Spinal cord (tissue), 10 donors: ENCODE data around the gene PEX5L. TPM values are rescaled to one million over a fixed set of nuclear protein-coding genes. Genes with fewer than 3 reads are reported as not detected.

Experiments used
- DNase-seq, 6 donors: peaks; one replicate each; pipeline versions ENCODE4 v3.0.0 to v3.0.0-alpha.2; 2013 to 2015; ENCODE audit warnings: low spot score in 6 of 6, low read depth in 4 of 6
- H3K27ac ChIP-seq: one replicate; pipeline ENCODE4 v1.5.1; 2013; ENCODE audit warnings: low read depth, low read length, control low read depth
- H3K27me3 ChIP-seq: one replicate; pipeline ENCODE4 v1.6.1; 2013; ENCODE audit warnings: low read length; ENCODE audit not compliant: control insufficient read depth, insufficient read depth
- H3K36me3 ChIP-seq: one replicate; pipeline ENCODE4 v1.6.1; 2013; ENCODE audit warnings: low read length; ENCODE audit not compliant: control insufficient read depth, insufficient read depth
- H3K4me1 ChIP-seq: one replicate; pipeline ENCODE4 v1.6.1; 2013; ENCODE audit warnings: low read length; ENCODE audit not compliant: control insufficient read depth, insufficient read depth
- H3K4me3 ChIP-seq: one replicate; pipeline ENCODE4 v1.5.1; 2013; ENCODE audit warnings: low read depth, low read length, control low read depth
- H3K9me3 ChIP-seq: one replicate; pipeline ENCODE4 v1.6.1; 2013; ENCODE audit warnings: low read length; ENCODE audit not compliant: control insufficient read depth, insufficient read depth
- WGBS: methylation state at CpG from one replicate; pipeline ENCODE4 v1.1.5; 2013; ENCODE audit warnings: missing lambda C conversion rate; ENCODE audit not compliant: insufficient coverage; 5-methylcytosine and 5-hydroxymethylcytosine counted together
- polyA plus RNA-seq, 2 donors: library from polyadenylated mRNA; unstranded; fragments of 120-200 nt; gene quantifications; one replicate each; pipeline ENCODE4 v1.2.1, GENCODE V29; 2013; ENCODE audit not compliant: insufficient read length in 2 of 2
- total RNA-seq, 2 donors: library from RNA; depleted of rRNA in 1 of 2; stranded (reverse); fragments of 120-200 nt in 1 of 2; fragments of >200 nt in 1 of 2; gene quantifications; one replicate each; pipeline versions ENCODE4 v1.2.3 to v1.2.4, GENCODE V29; 2013 to 2014
- donor health status: healthy.

PEX5L gene
- total and polyA plus RNA-seq, 4 donors = 11.4 to 39.6 (median 15.3) TPM

- 76% methylated on average over 3 of the region's 8 CpGs for WGBS
- H3K27ac ChIP-seq = no peak overlapping the region
- H3K9me3 ChIP-seq = no peaks in the 10 kb centered on the region
- no peak for DNase-seq
- H3K4me1 ChIP-seq = no peaks in the 10 kb centered on the region
- H3K36me3 ChIP-seq = no peaks in the 10 kb centered on the region
- no peak overlapping the region for H3K4me3 ChIP-seq
- H3K27me3 ChIP-seq = no peaks in the 10 kb centered on the region
Measured at GRCh38 chr3:179953993-179954870, 82.5 kb downstream of the PEX5L start.

GRCh38 chr3:179950840-179951239 is 85.9 kb downstream of the PEX5L start:
- no peaks in the 10 kb centered on the region for H3K36me3 ChIP-seq
- no peak for DNase-seq
- 68% methylated on average over 2 of the region's 5 CpGs for WGBS

GRCh38 chr3:179949869-179950268 is 86.9 kb downstream of the PEX5L start:
- Histone ChIP-seq H3K9me3 (no peaks in the 10 kb centered on the region), H3K4me1 (no peaks in the 10 kb centered on the region), H3K27ac (no peak overlapping the region), H3K4me3 (no peak overlapping the region), H3K27me3 (no peaks in the 10 kb centered on the region), H3K36me3 (no peaks in the 10 kb centered on the region)
- no peak for DNase-seq
- WGBS = 95% methylated on average over 2 of the region's 2 CpGs

More at GRCh38 chr3:179950840-179951239, 85.9 kb downstream of the PEX5L start:
- Histone ChIP-seq H3K4me3 (no peak overlapping the region), H3K4me1 (no peaks in the 10 kb centered on the region), H3K9me3 (no peaks in the 10 kb centered on the region), H3K27me3 (no peaks in the 10 kb centered on the region), H3K27ac (no peak overlapping the region)

- Histone ChIP-seq H3K4me3 (no peak overlapping the region), H3K27ac (no peak overlapping the region)
- WGBS = no CpG with 5 or more reads among the region's 1 CpG
Measured at GRCh38 chr3:179949412-179949811, 87.3 kb downstream of the PEX5L start.

GRCh38 chr3:179948740-179949139 is 88.0 kb downstream of the PEX5L start:
- no peak for DNase-seq
- whole genome bisulfite sequencing = no CpG with 5 or more reads among the region's 7 CpGs
- Histone ChIP-seq H3K9me3 (no peaks in the 10 kb centered on the region), H3K4me1 (no peaks in the 10 kb centered on the region), H3K27ac (no peak overlapping the region), H3K36me3 (no peaks in the 10 kb centered on the region), H3K27me3 (no peaks in the 10 kb centered on the region), H3K4me3 (no peak overlapping the region)

More at GRCh38 chr3:179949412-179949811, 87.3 kb downstream of the PEX5L start:
- Histone ChIP-seq H3K9me3 (no peaks in the 10 kb centered on the region), H3K27me3 (no peaks in the 10 kb centered on the region), H3K4me1 (no peaks in the 10 kb centered on the region), H3K36me3 (no peaks in the 10 kb centered on the region)
- DNase-seq = peak in 1 of 6 donors; percentile 38

GRCh38 chr3:179945569-179945968 is 91.2 kb downstream of the PEX5L start:
- no peaks in the 10 kb centered on the region for H3K27me3 ChIP-seq
- no peak overlapping the region for H3K27ac ChIP-seq
- DNase-seq = no peak
- no peak overlapping the region for H3K4me3 ChIP-seq
- H3K9me3 ChIP-seq = no peaks in the 10 kb centered on the region
- WGBS = 76% methylated on average over 3 of the region's 7 CpGs
- peaks cover 7% of the 10 kb centered on the region for H3K4me1 ChIP-seq
- H3K36me3 ChIP-seq = no peaks in the 10 kb centered on the region

- Histone ChIP-seq H3K27me3 (no peaks in the 10 kb centered on the region), H3K9me3 (no peaks in the 10 kb centered on the region), H3K4me3 (no peak overlapping the region), H3K27ac (no peak overlapping the region), H3K4me1 (peaks cover 7% of the 10 kb centered on the region), H3K36me3 (no peaks in the 10 kb centered on the region)
- DNase-seq = peak in 2 of 6 donors; percentile 59 to 79
- 0% methylated on average over 1 of the region's 6 CpGs for WGBS
Measured at GRCh38 chr3:179943117-179943880, 93.4 kb downstream of the PEX5L start.

GRCh38 chr3:179942553-179943075 is 94.1 kb downstream of the PEX5L start:
- no peaks in the 10 kb centered on the region for H3K27me3 ChIP-seq
- peak overlapping the region; percentile 22 for H3K4me3 ChIP-seq
- H3K27ac ChIP-seq = no peak overlapping the region
- H3K36me3 ChIP-seq = no peaks in the 10 kb centered on the region
- DNase-seq = no peak
- 26% methylated on average over 6 of the region's 11 CpGs for WGBS
- H3K4me1 ChIP-seq = peaks cover 7% of the 10 kb centered on the region
- H3K9me3 ChIP-seq = no peaks in the 10 kb centered on the region

GRCh38 chr3:179935710-179936109 is 101.0 kb downstream of the PEX5L start:
- no peaks in the 10 kb centered on the region for H3K27me3 ChIP-seq
- DNase-seq = peak in 1 of 6 donors; percentile 55
- no peak overlapping the region for H3K27ac ChIP-seq
- no peaks in the 10 kb centered on the region for H3K9me3 ChIP-seq
- H3K4me1 ChIP-seq = no peaks in the 10 kb centered on the region
- no peaks in the 10 kb centered on the region for H3K36me3 ChIP-seq
- WGBS = 73% methylated on average over 1 of the region's 2 CpGs
- no peak overlapping the region for H3K4me3 ChIP-seq
